22Rv1 (cell line): Measurements from ENCODE around the gene NF1.

ENCODE experiments used
- CTCF ChIP-seq: fragments of 450-650 bp; IDR thresholded peaks from 2 replicates; pipeline ENCODE4 v1.5.1; 2017; ENCODE audit warnings: mild to moderate bottlenecking
- ZFX ChIP-seq: fragments of 450-650 bp; IDR thresholded peaks from 2 replicates; pipeline ENCODE4 v1.6.1; 2017; ENCODE audit warnings: antibody characterized with exemption, borderline replicate concordance

GRCh38 chr17:31156326-31156725 lies 61.5 kb downstream of the NF1 start:
- TF ChIP-seq CTCF (no peak), ZFX (no peak)
